Thyroid gland (tissue), 4 donors: Measurements from ENCODE around the gene BRAF. TPM values are rescaled to one million over a fixed set of nuclear protein-coding genes. Genes with fewer than 3 reads are reported as not detected.

Experiments
- DNase-seq, 2 donors: peaks; one replicate each; pipeline ENCODE4 v3.0.0-alpha.2; 2019
- H3K27ac ChIP-seq, 3 donors: fragments of 200-600 bp; sonication (generic); 1 replicate in 2 of 3; 2 replicates in 1 of 3; pipeline ENCODE4 v1.5.1; 2016 to 2019; ENCODE audit warnings: mild to moderate bottlenecking in 1 of 3, moderate library complexity in 1 of 3
- H3K27me3 ChIP-seq: fragments of 200-600 bp; sonication (generic); one replicate; pipeline ENCODE4 v1.5.1; 2019
- H3K36me3 ChIP-seq, 2 donors: fragments of 200-600 bp; sonication (generic); one replicate each; pipeline ENCODE4 v1.5.1; 2016 to 2019
- H3K4me1 ChIP-seq, 2 donors: fragments of 200-600 bp; sonication (generic); one replicate each; pipeline ENCODE4 v1.5.1; 2017 to 2019
- H3K4me3 ChIP-seq, 3 donors: fragments of 200-600 bp; sonication (generic); replicated peaks in 1 of 3; 1 replicate in 2 of 3; 2 replicates in 1 of 3; pipeline ENCODE4 v1.5.1; 2016; ENCODE audit warnings: mild to moderate bottlenecking in 1 of 3
- H3K9me3 ChIP-seq: fragments of 200-600 bp; sonication (generic); one replicate; pipeline ENCODE4 v1.5.1; 2017
- CTCF ChIP-seq, 6 experiments: fragments of 200-600 bp in 3 of 6; fragments of 450-650 bp in 3 of 6; sonication (generic) in 3 of 6; IDR thresholded peaks; one replicate each; pipeline ENCODE4 v1.5.1; 2016 to 2019; ENCODE audit warnings: antibody characterized with exemption in 6 of 6, mild to moderate bottlenecking in 2 of 6, inconsistent platforms in 1 of 6, moderate library complexity in 1 of 6
- POLR2A ChIP-seq, 2 donors: fragments of 450-650 bp; IDR thresholded peaks; one replicate each; pipeline ENCODE4 v1.6.1; 2017; ENCODE audit warnings: antibody characterized with exemption in 2 of 2, mild to moderate bottlenecking in 2 of 2, moderate library complexity in 1 of 2
- WGBS, 2 donors: methylation state at CpG; one replicate each; pipeline ENCODE4 v1.1.5; 2017; 5-methylcytosine and 5-hydroxymethylcytosine counted together
- intact Hi-C: fragments of 100-400 bp; cut with DNase I; formaldehyde crosslinking; loops from one replicate; pipeline ENCODE4 v1.15.1; 2023
- total RNA-seq, 4 donors: library from RNA; depleted of rRNA; stranded (reverse); fragments of >200 nt; gene quantifications; one replicate each; pipeline ENCODE4 v1.2.3, GENCODE V29; 2016

Gene BRAF
- total RNA-seq, 4 donors from 2014 or later: 71.5 to 135 (median 102) TPM

DNA sequence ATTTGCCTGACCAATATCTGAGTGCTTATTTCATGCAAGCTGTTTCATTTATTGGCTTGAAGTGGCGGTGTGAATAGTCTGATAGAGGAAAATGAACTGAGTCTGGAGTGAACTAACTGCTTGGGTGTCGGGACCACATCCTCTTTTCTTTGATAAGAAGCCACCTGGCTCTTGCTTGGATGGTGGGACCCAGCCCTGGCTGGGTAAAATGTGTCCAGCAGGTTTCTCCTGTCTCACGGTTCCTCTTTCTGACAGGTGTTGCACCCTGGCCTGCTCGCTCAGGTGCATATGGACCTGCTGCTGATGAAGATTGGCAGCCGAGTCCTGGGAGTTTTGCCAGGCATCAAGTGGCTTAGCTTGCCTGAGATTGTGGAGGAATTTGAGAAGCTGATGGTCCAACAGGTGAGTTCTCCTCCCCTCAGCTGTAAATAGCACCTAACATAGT, 250.4 kb downstream of the BRAF start:
- Histone ChIP-seq H3K27ac (peak overlapping the region in 2 of 3 donors; percentile 55 to 96), H3K4me1 (peaks cover 23 to 27% of the 10 kb centered on the region in 2 donors), H3K4me3 (no peak overlapping the region), H3K36me3 (peaks cover 0 to 4% of the 10 kb centered on the region in 2 donors), H3K9me3 (no peaks in the 10 kb centered on the region), H3K27me3 (no peaks in the 10 kb centered on the region)
- 49 to 57% methylated on average over 5 of the region's 5 CpGs for WGBS, 2 donors
- DNase-seq: peak; percentile 87
- intact Hi-C loops: loop anchor here (10.0 kb wide), 1 partner anchor 340 kb away; the partner anchor contains the start of gene MRPS33
- TF ChIP-seq POLR2A (IDR thresholded peaks at IDR 0.05) (no peak), CTCF (IDR thresholded peaks at IDR 0.05) (no peak)

GRCh38 chr7:140673774-140674155, 251.0 kb downstream of the BRAF start:
- DNase-seq: peak in 1 of 2 donors; percentile 25

GRCh38 chr7:140673063-140673773, 251.5 kb downstream of the BRAF start:
- Histone ChIP-seq H3K4me1 (peaks cover 23 to 27% of the 10 kb centered on the region in 2 donors), H3K27me3 (no peaks in the 10 kb centered on the region), H3K9me3 (no peaks in the 10 kb centered on the region), H3K36me3 (no peaks in the 10 kb centered on the region), H3K4me3 (peak overlapping the region; percentile 72 to 85 (median 73)), H3K27ac (peak overlapping the region; percentile 55 to 96 (median 89))
- WGBS, 2 donors: 0 to 1% methylated on average over 6 to 8 of the region's 72 CpGs
- TF ChIP-seq CTCF (IDR thresholded peaks at IDR 0.05): no peak
- peak; percentile 14 to 70 for TF ChIP-seq POLR2A (IDR thresholded peaks at IDR 0.05)
- DNase-seq: peak; percentile 84 to 86
- intact Hi-C loops: loop anchor here (10.0 kb wide), 1 partner anchor 342 kb away; the partner anchor contains the start of gene MRPS33

More at GRCh38 chr7:140673774-140674155, 251.0 kb downstream of the BRAF start:
- no peaks in the 10 kb centered on the region for H3K36me3 ChIP-seq
- H3K27ac ChIP-seq: peak overlapping the region; percentile 55 to 96 (median 89)
- H3K4me3 ChIP-seq: peak overlapping the region in 2 of 3 donors; percentile 72 to 73
- TF ChIP-seq CTCF (IDR thresholded peaks at IDR 0.05) (no peak), POLR2A (IDR thresholded peaks at IDR 0.05) (no peak)
- intact Hi-C loops: loop anchor here (10.0 kb wide), 1 partner anchor 341 kb away; the partner anchor contains the start of gene MRPS33
- H3K9me3 ChIP-seq: no peaks in the 10 kb centered on the region
- no peaks in the 10 kb centered on the region for H3K27me3 ChIP-seq
- 22 to 38% methylated on average over 8 to 17 of the region's 18 CpGs for WGBS, 2 donors
- H3K4me1 ChIP-seq: peaks cover 23 to 27% of the 10 kb centered on the region in 2 donors

DNA sequence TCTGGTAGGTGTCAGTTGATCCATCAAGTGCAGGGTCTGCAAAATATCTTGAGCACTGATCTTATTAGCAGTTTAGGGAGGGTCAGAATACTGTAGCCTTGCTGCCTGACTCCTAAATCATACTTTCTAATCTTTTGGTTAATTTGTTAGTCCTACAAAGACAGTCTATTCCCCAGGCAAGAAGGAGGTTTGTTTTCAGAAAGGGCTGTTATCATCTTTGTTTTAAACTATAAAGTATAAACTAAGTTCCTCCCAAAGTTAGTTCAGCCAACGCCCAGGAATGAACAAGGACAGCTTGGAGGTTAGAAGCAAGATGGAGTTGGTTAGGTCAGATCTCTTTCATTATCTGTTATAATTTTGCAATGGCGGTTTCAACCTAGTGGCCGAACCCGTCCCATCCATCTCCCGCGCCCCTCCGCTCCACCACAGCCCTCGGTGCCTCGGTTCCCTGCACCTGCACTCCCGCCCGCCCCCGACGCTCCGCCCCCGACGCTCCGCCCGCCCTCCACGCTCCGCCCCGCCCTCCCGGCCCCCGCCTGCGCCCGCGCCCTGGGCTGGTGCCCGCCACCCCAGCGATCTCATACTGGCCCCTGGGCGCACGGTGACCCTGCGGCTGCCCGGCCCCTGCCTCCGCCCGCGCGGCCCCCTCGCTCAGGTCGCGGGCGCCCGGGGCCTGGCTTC, 252.2 kb downstream of the BRAF start, which contains the start of gene ADCK2:
Gene ADCK2 (plus strand): TSS at position 564 of the 681 bp plus-strand sequence. CDS start 386 bp downstream, outside the sequence.
- Histone ChIP-seq H3K27ac (peak within 1 kb of the TSS; percentile 55 to 96 (median 89)), H3K27me3 (no peaks in the 10 kb centered on the region), H3K4me1 (peaks cover 23 to 27% of the 10 kb centered on the region in 2 donors), H3K9me3 (no peaks in the 10 kb centered on the region), H3K4me3 (peak within 1 kb of the TSS; percentile 72 to 85 (median 73)), H3K36me3 (no peaks in the 10 kb centered on the region)
- TF ChIP-seq CTCF (IDR thresholded peaks at IDR 0.05) (no peak), POLR2A (IDR thresholded peaks at IDR 0.05) (peak; percentile 26 to 68)
- DNase-seq: peak; percentile 63 to 66
- 1 to 4% methylated on average over 12 to 16 of the region's 41 CpGs for WGBS, 2 donors
- intact Hi-C loops: loop anchor here (10.0 kb wide), 1 partner anchor 342 kb away; the partner anchor contains the start of gene MRPS33
